Right lobe of liver (tissue), 6 donors: ENCODE measurements around the gene P3R3URF. TPM values are rescaled to one million over a fixed set of nuclear protein-coding genes. Genes with fewer than 3 reads are reported as not detected.
A peak's percentile ranks its signal among the peaks of the same experiment; 100 is the strongest.

Source experiments
- ATAC-seq, 4 donors: fragments of 200-7000 bp; cut with Tn5 transposase; one replicate each; pipeline ENCODE4 v1.9.1; 2020; ENCODE audit warnings: mild to moderate bottlenecking in 4 of 4, moderate library complexity in 4 of 4
- DNase-seq, 3 donors: peaks; one replicate each; pipeline ENCODE4 v3.0.0-alpha.2; 2020
- H3K27ac ChIP-seq, 3 donors: fragments of 200-600 bp; one replicate each; pipeline ENCODE4 v1.8.0; 2022
- H3K27me3 ChIP-seq, 2 donors: fragments of 200-600 bp; one replicate each; pipeline ENCODE4 v1.8.0; 2022
- H3K36me3 ChIP-seq, 4 donors: fragments of 200-600 bp; sonication (generic) in 1 of 4; one replicate each; pipeline versions ENCODE4 v1.5.1 to v1.8.0; 2017 to 2022; ENCODE audit warnings: control low read depth in 1 of 4
- H3K4me1 ChIP-seq, 4 donors: fragments of 200-600 bp; sonication (generic) in 1 of 4; one replicate each; pipeline versions ENCODE4 v1.5.1 to v1.8.0; 2017 to 2022; ENCODE audit warnings: control low read depth in 1 of 4
- H3K4me3 ChIP-seq, 3 donors: fragments of 200-600 bp; one replicate each; pipeline ENCODE4 v1.8.0; 2022
- H3K9me3 ChIP-seq, 4 donors: fragments of 200-600 bp; sonication (generic) in 1 of 4; one replicate each; pipeline versions ENCODE4 v1.5.1 to v1.8.0; 2017 to 2022; ENCODE audit warnings: control low read depth in 1 of 4
- POLR2A ChIP-seq: fragments of 450-650 bp; IDR thresholded peaks from one replicate; pipeline ENCODE4 v1.6.1; 2017; ENCODE audit warnings: antibody characterized with exemption, mild to moderate bottlenecking
- WGBS: methylation state at CpG from one replicate; pipeline ENCODE4 v1.1.6; 2018; ENCODE audit warnings: low coverage, low lambda C conversion rate; ENCODE audit not compliant: insufficient coverage; ENCODE audit errors: missing lambda C conversion rate; 5-methylcytosine and 5-hydroxymethylcytosine counted together
- intact Hi-C, 2 donors: fragments of 100-400 bp; cut with DNase I; formaldehyde crosslinking; loops; one replicate each; pipeline versions ENCODE4 v1.11.2 to v1.14.1; 2022
- total RNA-seq, 6 experiments: library from RNA; depleted of rRNA in 2 of 6; stranded (reverse); fragments of >200 nt in 2 of 6; fragmentation: NEBNext Ultra II Directional in 3 of 6; extraction: Animal tissue kit (Norgen Biotek cat#: 25700) in 3 of 6; gene quantifications; one replicate each; pipeline versions ENCODE4 v1.1.0 to v1.2.4, GENCODE V29; 2016 to 2023
- TF ChIP-seq, protein P1 (sequence below), 4 donors: fragments of 200-600 bp in 3 of 4; fragments of 450-650 bp in 1 of 4; IDR thresholded peaks; one replicate each; pipeline versions ENCODE4 v1.5.1 to v1.8.0; 2016 to 2022; ENCODE audit warnings: antibody characterized with exemption in 4 of 4, mild to moderate bottlenecking in 2 of 4
- donor health status: DM: no; HTN: yes; CAD: no.
- donor health status: DM: no; HTN: no; CAD: no.
- donor health status: DM: no; HTN: no; CAD: no.
- donor health status: DM: no; HTN: yes; CAD: no.
- donor health status: DM: no; HTN: yes; CAD: no.

The P3R3URF gene
- total RNA-seq, 6 experiments from 2014 or later = not detected

DNA sequence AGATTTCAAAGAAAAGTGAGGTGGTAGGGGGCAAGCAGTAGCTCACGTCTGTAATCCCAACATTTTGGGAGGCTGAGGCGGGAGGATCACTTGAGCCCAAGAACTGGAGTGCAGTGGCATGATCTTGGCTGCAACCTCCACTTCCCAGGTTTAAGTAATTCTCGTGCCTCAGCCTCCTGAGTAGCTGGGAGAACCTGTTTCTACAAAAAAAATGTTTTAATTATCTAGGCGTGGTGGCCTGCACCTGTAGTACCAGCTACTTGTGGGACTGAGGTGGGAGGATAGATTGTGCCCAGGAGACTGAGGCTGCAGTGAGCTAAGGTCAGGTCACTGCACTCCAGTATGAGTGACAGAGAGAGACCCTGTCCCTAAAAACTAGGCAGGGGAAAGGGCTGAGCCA is 4.0 kb downstream of the P3R3URF start:
- DNase-seq (no peak), ATAC-seq (no peak)
- no peaks in the 10 kb centered on the region for H3K36me3 ChIP-seq
- H3K9me3 ChIP-seq = no peaks in the 10 kb centered on the region
- intact Hi-C loops = loop anchor here in 1 of 2 donors (5.0 kb wide), 1 partner anchor 140 kb away; no protein-coding TSS in a partner anchor
- WGBS = 83% methylated on average over 3 of the region's 4 CpGs
- TF ChIP-seq, protein P1, sequence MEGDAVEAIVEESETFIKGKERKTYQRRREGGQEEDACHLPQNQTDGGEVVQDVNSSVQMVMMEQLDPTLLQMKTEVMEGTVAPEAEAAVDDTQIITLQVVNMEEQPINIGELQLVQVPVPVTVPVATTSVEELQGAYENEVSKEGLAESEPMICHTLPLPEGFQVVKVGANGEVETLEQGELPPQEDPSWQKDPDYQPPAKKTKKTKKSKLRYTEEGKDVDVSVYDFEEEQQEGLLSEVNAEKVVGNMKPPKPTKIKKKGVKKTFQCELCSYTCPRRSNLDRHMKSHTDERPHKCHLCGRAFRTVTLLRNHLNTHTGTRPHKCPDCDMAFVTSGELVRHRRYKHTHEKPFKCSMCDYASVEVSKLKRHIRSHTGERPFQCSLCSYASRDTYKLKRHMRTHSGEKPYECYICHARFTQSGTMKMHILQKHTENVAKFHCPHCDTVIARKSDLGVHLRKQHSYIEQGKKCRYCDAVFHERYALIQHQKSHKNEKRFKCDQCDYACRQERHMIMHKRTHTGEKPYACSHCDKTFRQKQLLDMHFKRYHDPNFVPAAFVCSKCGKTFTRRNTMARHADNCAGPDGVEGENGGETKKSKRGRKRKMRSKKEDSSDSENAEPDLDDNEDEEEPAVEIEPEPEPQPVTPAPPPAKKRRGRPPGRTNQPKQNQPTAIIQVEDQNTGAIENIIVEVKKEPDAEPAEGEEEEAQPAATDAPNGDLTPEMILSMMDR (IDR thresholded peaks at IDR 0.05) = no peak
- no peak for TF ChIP-seq POLR2A
- no peak overlapping the region for H3K27ac ChIP-seq
- no peaks in the 10 kb centered on the region for H3K4me1 ChIP-seq
- no peaks in the 10 kb centered on the region for H3K27me3 ChIP-seq
- H3K4me3 ChIP-seq = no peak overlapping the region

DNA sequence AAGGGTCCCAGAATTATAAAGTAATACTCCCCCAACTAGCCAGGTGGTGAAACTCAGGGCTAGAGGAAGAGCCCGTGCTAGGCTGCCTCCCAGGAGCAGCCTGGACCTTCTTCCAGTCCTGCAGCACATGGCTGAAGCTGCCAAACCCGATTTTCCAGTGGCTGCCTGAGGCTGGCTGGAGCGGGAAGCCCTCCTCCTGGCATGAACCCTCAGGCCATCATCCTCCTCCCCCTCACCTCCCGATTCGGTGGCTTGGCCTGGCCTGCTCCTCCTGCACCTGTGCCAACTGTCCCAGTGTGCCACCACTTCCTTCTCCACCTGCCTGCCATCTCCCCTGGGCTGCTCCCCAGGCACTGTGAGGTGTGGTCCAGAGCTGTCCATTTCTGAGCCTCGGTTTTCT is 4.4 kb downstream of the P3R3URF start:
- intact Hi-C loops = loop anchor here in 1 of 2 donors (5.0 kb wide), 1 partner anchor 140 kb away; no protein-coding TSS in a partner anchor
- no peaks in the 10 kb centered on the region for H3K4me1 ChIP-seq
- no CpG with 5 or more reads among the region's 6 CpGs for WGBS
- TF ChIP-seq, protein P1 (IDR thresholded peaks at IDR 0.05) = no peak
- no peak for TF ChIP-seq POLR2A
- H3K9me3 ChIP-seq = no peaks in the 10 kb centered on the region
- no peaks in the 10 kb centered on the region for H3K36me3 ChIP-seq
- no peak overlapping the region for H3K27ac ChIP-seq
- no peak for ATAC-seq
- no peaks in the 10 kb centered on the region for H3K27me3 ChIP-seq
- DNase-seq = no peak
- H3K4me3 ChIP-seq = no peak overlapping the region

DNA sequence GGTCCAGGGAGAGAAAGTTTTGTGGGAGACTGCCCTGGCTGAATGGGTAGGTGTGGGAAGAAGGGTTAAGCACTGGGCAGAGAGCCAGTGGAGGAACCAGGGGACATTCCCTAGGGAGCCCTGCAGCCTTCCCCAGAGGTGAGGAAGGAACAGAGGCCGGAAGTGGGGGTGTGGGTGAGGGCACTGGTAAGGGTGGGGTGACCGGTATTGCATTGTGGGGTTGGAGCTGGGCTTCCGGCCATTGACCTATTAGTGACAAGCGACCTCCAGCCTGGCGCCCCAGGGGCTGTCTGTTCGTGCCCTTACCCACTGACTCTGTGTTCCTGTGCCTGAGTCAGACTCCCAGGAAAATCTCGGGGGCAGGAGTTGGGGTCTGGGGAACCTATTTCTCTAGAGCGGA is 4.9 kb downstream of the P3R3URF start:
- intact Hi-C loops = loop anchor here in 1 of 2 donors (5.0 kb wide), 1 partner anchor 139 kb away; no protein-coding TSS in a partner anchor
- no peak overlapping the region for H3K4me3 ChIP-seq
- no peaks in the 10 kb centered on the region for H3K27me3 ChIP-seq
- H3K36me3 ChIP-seq = no peaks in the 10 kb centered on the region
- DNase-seq (no peak), ATAC-seq (peak in 2 of 4 donors; percentile 14 to 36)
- no peaks in the 10 kb centered on the region for H3K9me3 ChIP-seq
- no peak for TF ChIP-seq POLR2A
- TF ChIP-seq, protein P1 (IDR thresholded peaks at IDR 0.05) = no peak
- H3K4me1 ChIP-seq = no peaks in the 10 kb centered on the region
- WGBS = 64% methylated on average over 3 of the region's 8 CpGs
- H3K27ac ChIP-seq = no peak overlapping the region

DNA sequence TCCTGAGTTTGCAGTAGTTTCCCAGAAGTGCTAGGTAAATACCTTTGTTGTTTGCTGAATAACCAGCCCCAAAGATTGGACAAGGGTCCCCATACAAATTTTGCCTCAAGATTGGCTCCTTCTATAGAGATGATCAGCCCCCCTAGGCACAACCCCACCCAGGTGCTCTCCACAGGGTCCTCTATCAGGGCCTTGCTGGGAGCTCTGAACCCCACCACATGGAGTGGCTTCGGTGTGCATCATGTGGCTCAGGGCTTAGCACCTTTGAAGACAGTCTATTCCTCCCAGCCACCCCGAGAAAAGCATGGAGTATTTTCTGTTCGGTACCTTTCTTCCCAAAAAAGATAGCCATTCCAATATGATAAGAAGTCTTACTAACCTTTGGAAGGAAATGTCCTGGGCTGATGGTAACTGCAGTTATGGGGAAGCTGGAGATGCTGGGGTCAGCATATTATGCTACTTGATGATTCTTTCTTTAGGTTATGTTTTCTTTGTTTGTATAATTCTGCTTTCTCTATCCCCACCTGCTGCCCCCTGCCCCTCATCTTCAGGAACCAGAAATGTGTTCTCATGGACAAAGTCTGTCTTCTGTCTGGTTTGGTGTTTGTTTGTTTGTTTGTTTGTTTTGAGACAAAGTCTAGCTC is 6.4 kb downstream of the P3R3URF start:
- no peak overlapping the region for H3K27ac ChIP-seq
- 83% methylated on average over 2 of the region's 3 CpGs for WGBS

More for the DNA sequence above, 6.4 kb downstream of the P3R3URF start:
- DNase-seq (no peak), ATAC-seq (no peak)
- Histone ChIP-seq H3K36me3 (no peaks in the 10 kb centered on the region), H3K4me1 (no peaks in the 10 kb centered on the region), H3K27me3 (no peaks in the 10 kb centered on the region), H3K4me3 (no peak overlapping the region), H3K9me3 (no peaks in the 10 kb centered on the region)
- TF ChIP-seq, protein P1 (IDR thresholded peaks at IDR 0.05) = no peak
- TF ChIP-seq POLR2A = no peak
- intact Hi-C loops = loop anchor here in 1 of 2 donors (5.0 kb wide), 1 partner anchor 138 kb away; no protein-coding TSS in a partner anchor
